ENCODE data around the gene SLC15A1.

Gene SLC15A1

GRCh38 chr13:98746968-98747367 is 5.5 kb downstream of the SLC15A1 start:
- DNase-seq: no peak

DNA sequence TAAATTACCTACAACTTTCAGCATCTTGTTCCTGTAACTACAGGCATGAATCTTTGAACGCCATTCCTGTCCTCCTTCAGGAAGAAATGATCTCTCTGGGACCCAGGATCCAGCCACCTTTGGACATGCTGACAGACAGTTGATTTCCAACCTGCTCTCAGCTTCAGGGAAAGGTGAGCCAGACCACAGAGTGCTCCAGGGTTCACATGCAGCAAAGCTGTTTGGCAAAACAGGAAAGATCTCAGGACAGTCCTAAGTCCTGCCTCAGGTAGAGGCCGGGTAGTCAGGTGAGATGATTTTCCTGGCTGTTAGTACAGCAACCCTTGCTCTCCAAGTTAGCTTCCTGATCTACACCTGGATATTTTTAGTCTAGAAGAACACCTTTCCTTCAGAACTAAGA is 9.1 kb downstream of the SLC15A1 start:
- no peak for DNase-seq

GRCh38 chr13:98742961-98743360 is 9.5 kb downstream of the SLC15A1 start:
- no peak for DNase-seq

- no peak for DNase-seq
These were observed 10.6 kb downstream of the SLC15A1 start for GRCh38 chr13:98741741-98742435.

- no peak for DNase-seq
These were observed 12.3 kb downstream of the SLC15A1 start for GRCh38 chr13:98740131-98740530.

DNA sequence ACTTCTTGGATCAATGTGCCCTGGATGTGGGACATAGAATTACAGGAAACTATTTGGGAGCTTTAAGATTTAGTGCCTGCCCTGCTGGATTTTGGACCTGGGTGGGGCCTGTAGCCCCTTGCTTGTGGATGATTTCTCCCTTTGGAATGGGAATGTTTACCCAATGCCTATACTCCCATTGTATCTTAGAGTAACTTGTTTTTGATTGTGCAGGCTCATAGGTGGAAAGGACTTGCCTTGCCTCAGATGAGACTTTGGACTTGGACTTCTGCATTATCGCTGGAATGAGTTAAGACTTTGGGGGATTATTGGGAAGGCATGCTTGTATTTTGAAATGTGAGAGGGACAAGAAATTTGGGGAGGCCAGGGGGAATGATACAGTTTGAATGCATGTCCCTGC is 13.5 kb downstream of the SLC15A1 start:
- no peak for DNase-seq

DNA sequence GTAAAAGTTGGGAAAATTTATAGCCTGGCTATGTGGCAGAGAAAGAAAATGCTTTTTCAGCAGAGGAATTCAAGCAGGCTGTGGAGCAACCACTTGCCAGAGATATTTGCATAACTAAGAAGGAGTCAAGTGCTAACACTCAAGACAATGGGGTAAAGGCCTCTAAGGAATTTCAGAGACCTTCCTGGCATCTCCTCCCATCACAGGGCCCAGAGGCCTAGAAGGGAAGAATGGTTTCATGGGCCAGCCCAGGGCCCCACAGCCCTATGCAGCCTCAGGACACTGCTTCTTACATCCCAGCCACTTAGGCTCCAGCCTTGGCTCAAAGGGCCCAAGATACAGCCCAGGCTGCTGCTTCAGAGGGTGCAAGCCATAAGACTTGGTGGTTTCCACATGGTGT is 14.3 kb downstream of the SLC15A1 start:
- no peak for DNase-seq

GRCh38 chr13:98731925-98732324 is 20.5 kb downstream of the SLC15A1 start:
- DNase-seq: no peak

GRCh38 chr13:98731038-98731437 is 21.4 kb downstream of the SLC15A1 start:
- DNase-seq: no peak

DNA sequence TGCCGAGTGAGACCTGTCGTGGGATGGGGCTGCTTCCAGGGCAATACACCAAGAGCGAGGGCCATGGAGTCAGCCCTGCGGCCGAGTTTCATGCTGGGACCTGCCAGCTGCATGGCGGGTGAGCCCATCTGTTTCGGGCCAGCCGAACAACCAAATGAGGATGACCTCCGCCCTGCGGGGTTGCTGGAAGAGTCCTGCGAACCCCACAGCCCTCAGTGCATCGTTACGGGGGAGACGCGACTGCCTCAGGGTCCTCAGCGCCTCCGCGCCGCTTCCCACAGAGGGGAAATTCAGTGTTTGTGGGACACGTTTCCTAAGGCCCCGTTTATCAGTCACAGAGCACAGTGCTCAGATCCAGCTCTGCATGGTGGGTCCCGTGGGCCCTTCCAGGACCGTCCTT is 22.0 kb downstream of the SLC15A1 start:
- DNase-seq: no peak

DNA sequence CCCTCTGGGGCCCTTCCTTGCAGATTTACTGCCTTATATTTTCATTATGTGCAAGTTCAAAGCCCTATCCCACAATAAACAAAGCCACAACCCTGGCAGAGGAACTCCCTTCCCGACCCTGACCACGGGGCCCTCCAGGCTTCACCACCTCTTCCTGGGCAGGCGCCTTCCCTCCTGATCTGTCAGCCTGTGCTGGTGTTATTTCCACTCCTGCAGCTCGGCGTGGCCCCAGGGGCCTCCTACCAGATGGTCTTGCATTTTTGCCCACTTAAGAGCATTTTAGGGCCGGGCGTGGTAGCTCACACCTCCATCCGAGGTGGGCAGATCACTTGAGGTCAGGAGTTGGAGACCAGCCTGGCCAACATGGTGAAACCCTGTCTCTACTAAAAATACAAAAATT is 22.8 kb downstream of the SLC15A1 start:
- no peak for DNase-seq

DNA sequence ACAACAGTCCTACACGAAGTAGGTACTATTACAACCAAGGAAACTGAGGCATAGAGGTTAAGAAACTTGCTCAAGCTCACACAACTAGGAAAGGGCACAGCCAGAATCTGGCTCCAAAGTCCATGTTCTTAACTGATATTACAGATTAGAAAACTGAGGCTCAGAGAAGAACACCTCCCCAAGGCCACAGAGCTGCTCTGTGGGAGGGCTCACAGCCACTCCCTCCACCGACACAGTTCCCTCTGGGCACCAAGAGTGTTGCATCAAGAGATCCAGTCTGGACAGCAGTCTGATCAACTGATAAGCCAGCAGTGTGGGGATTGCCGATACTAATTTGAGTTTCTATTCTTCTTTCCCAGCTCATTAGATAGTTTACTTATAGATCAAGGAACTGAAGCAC is 29.5 kb downstream of the SLC15A1 start:
- DNase-seq: no peak

DNA sequence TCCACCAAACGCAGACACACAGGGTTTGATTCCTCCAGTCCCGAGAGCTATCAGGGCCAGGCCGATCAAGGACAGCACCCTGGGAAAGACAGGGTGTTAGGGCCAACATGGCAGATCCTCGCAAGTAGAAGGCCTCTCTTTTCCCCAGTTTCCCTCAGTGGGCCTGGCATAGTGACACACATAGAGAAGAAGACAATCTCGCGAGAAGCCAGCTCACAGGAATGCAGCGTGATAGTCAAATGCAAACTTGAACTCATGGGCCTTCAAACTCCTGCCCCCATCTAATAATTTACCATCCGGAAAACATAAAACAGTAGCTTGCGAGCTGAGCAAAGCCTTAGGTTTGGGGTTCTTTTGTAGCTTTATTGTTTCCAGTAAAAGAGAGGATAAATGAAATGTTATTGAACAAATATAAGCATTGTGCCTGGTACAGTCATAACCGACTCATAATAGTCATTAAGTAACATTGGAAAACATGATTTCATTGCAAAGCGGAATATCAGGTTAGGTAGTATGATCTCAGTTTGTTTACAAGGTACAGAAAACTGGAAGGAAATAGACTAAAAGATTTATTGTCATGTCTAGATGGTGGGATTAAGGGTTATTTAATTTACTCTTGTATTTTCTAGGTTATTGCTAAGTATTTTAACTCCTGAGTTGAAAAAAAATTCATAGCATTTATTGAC is 30.5 kb downstream of the SLC15A1 start:
- no peak for DNase-seq

- DNase-seq: no peak
These were observed 32.8 kb downstream of the SLC15A1 start for GRCh38 chr13:98719527-98720250.

DNA sequence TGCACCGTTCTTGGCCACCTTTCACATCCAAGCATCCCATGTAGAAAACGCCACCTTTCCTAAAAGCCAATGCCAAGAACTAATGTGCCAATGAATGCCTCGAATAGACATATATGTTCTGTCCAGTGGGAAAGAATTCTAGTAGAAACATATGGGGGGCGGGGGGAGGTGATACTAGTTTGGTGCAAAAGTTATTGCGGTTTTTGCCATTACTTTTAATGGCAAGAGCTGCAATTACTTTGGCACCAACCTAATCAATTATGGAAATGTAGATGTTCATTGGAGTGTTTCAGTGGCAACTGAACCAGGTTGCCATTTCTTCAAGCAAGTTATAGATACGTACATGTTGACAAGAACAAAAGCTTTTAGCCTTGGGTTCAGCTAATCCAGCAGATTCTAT is 34.6 kb downstream of the SLC15A1 start:
- no peak for DNase-seq

DNA sequence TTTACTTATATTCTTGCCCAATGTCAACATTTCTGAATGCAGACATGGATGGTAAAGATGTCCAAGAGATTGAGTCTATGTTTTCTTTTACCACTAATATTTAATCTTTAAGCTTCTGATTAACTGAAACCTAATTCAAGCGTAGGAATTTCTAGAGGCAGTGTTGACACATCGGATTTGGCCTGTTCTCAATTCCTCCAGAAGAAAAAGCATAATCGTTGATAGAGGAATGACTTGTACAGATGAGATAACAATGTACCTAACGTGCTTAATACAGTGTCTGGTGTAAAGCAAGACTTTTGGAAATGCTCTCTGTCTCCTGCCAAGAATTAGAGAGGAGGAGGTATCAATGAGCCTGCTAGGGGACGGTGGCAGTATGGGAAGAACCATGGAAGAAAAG is 35.2 kb downstream of the SLC15A1 start:
- no peak for DNase-seq

DNA sequence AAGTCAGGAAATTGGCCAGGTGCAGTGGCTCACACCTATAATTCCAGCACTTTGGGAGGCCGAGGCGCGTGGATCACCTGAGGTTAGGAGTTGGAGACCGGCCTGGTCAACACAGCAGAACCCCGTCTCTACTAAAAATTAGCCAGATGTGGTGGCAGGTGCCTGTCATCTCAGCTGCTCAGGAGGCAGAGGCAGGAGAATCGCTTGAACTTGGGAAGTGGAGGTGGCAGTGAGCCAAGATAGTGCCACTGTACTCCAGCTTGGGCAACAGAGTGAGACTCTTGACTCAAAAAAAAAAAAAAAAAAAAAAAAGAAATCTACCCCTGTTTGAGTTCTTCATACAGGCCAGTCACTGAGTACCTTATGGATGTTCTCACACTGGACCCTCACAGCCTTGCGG is 42.0 kb downstream of the SLC15A1 start:
- no peak for DNase-seq

DNA sequence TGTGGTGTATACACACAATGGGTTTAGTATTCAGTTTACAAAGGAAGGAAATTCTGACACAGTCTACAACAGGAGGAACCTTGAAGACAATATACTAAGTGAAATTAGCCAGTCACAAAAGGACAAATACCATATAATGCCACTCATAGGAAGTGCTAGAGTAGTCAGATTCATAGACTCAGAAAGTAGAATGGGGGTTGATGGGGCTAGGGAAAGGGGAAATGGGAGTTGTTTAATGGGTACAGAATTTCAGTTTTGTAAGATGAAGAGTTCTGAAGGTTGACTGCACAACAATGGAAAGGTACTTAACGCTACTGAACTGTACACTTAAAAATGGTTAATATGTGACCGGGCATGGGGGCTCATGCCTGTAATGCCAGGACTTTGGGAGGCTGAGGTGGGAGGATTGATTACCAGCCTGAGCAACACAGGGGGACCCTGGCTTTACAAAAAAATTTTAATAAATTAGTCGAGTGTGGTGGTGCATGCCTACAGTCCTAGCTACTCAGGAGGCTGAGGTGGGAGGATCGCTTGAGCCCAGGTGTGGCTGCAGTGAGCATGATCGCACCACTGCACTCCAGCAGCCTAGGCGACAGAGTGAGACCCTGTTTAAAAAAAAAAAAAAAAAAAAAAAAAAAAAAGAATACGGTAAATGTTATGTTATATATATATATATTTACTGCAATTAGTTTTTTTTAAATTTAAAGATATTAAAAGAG is 45.0 kb downstream of the SLC15A1 start:
- DNase-seq: no peak

DNA sequence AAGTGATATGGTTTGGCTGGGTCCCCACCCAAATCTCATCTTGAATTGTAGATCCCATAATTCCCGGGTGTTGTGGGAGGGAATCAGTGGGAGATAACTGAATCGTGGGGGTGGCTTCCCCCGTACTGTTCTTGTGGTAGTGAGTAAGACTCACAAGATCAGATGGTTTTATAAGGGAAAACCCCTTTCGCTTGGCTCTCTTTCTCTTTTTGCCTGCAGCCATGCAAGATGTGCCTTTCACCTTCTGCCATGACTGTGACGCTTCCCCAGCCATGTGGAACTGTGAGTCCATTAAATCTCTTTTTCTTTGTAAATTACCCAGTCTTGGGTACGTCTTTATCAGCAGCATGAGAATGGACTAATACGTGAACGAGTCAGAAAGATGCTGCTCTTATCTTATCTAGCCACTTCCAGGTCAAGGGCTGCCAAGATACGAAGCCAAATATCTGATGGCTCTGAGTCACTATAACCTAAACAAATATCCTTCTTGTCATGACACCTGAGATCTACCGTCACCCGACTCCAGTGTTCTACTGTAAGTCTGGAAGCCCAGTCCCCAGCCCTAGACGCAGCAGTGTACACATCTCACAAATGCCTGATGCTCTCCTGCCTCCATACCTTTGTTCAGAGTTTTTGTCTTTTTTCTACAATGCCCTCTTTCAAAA is 45.9 kb downstream of the SLC15A1 start:
- no peak for DNase-seq

DNA sequence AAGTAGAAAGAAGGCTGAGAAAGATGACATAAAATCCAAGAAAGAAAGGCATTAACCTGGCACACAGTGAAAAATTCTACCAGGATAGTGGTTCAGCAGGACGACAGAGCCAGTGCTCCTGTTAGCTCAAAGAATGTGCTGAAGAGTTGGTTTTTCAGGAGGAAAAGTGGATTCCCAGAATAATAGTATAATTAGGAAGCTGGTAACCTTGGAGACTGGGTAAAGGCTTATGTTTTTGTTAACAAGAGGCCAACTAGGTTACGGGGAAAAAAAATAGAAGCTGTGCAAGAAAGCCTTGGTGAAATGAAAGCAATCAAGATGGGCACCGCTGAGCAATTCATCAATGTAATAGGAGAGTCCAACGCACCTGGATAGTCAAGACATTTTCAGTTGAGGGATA is 54.7 kb downstream of the SLC15A1 start:
- DNase-seq: no peak

DNA sequence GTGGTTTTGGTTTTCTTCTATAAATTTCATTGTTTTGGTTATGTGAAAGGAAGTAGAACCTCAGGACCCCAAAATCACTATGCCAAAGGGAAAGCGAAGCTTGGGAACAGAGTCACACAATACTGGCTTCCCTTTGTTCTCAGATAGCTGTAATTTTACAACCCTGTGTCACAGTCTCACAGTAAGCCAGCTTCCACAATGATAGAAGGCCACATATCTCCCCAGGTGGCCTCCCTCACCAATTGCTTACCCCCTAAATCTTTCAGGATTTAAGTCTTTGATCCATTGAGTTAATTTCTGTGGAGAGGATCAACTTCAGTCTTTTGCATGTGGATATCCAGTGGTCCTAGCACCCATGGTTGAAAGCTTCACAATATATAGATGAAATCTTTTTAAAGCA is 58.7 kb downstream of the SLC15A1 start:
- no peak for DNase-seq

- no peak for DNase-seq
These were observed 61.1 kb downstream of the SLC15A1 start for GRCh38 chr13:98691360-98691759.

Data from activated T-cell treated with anti-CD3 and anti-CD28 coated beads, Interleukin-2, amount 50 U/mL, for 48 hours (primary cell).